Left hindlimb (tissue), 1 donor: Measurements from ENCODE around the gene CAPN12.
"Not testable (repeated sequence)": the region's sequence is repeated elsewhere in the genome, so short reads cannot be mapped to it uniquely, and the experiment has no call there.

Experiments
- DNase-seq: peaks from one replicate; pipeline ENCODE4 v3.0.0-alpha.2; 2018

The CAPN12 gene

GRCh38 chr19:38770228-38770948 is 26.1 kb upstream of the CAPN12 start:
- DNase-seq = not testable (repeated sequence)

- peak; percentile 89 for DNase-seq
These were observed 25.4 kb upstream of the CAPN12 start for GRCh38 chr19:38769635-38770211.

DNA sequence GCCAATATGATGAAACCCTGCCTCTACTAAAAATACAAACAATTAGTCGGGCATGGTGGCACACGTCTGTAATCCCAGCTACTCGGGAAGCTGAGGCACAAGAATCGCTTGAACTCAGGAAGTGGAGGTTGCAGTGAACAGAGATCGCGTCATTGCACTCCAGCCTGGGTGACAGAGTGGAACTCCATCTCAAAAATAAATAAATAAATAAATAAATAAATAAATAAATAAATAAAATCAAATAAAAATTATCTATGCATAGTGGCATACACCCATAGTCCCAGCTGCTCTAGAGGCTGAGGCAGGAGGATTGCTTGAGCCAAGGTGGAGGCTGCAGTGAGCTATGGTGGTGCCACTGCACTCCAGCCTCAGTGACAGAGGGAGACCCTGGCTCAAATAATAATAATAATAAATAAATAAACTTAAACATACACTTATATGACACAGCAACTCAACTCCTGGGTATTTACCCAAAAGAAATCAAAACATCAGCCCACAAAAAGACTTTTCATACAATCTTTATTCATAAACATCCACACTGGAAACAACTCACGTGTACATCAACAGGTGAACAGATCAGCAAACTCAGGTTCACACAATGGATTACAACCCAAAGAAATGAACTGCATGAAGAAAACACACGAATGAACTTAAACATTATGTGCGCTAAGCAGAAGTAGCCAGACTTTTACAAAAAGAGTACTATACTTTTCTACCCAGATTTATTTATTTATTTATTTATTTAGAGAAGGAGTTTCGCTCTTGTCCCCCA is 22.2 kb upstream of the CAPN12 start:
- no peak for DNase-seq

DNA sequence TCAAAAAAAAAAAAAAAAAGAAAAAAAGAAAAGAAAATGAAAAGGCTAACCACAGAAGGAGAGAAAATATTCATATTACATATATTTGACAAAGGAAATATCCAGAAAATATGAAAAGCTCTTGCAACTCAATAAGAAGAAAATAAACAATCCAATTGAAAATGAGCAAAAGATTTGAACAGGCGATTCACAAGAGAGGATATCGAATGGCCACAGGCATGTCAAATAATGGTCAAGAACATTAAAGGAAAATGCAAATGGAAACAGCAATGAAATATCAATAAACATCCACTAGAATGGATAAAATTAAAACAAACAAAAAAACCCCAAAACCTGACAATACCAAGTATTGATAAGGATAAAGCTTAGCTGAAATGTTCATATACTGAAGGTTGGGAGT is 20.9 kb upstream of the CAPN12 start:
- DNase-seq = no peak

DNA sequence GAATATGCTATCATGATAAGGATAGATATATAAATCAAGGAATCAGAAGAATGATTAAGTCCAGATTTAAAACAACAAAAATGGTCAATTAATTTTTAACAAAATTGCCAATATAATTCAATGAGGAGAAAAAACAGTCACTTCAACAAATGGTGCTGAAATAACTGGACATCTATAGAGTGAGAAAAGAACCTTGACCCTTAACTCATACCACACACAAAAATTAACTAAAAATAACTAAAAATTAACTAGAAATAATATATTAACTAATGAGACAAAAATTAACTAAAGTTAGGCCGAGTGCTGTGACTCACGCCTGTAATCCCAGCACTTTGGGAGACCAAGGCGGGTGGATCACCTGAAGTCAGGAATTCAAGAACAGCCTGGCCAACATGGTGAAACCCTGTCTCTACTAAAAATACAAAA is 19.5 kb upstream of the CAPN12 start:
- no peak for DNase-seq

- DNase-seq = not testable (repeated sequence)
These were observed 17.7 kb upstream of the CAPN12 start for GRCh38 chr19:38761884-38762389.

DNA sequence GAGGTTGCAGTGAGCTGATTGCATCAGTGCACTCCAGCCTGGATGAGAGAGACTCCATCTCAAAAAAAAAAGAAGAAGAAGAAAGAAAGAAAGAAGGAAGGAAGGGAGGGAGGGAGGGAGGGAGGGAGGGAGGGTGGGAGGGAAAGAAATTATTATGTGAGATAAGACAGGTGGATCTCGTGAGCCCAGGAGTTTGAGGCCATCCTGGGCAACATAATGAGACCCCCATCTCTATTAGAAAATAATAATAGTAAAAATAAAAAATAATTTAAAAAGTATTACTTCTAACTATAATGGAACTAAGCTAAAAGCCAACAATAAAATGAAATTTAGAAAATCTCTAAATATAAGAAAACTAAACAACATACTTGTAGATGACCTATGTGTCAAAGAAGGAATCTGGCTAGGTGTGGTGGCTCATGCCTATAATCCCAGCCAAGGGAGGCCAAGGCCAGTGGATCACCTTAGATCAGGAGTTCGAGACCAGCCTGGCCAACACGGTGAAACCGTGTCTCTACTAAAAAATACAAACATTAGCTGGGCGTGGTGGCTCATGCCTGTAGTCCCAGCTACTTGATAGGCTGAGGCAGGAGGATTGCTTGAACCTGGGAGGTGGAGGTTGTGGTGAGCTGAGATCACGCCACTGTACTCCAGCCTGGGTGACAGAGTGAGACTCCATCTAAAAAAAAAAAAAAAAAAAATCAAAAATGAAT is 16.7 kb upstream of the CAPN12 start:
- DNase-seq = not testable (repeated sequence)

DNA sequence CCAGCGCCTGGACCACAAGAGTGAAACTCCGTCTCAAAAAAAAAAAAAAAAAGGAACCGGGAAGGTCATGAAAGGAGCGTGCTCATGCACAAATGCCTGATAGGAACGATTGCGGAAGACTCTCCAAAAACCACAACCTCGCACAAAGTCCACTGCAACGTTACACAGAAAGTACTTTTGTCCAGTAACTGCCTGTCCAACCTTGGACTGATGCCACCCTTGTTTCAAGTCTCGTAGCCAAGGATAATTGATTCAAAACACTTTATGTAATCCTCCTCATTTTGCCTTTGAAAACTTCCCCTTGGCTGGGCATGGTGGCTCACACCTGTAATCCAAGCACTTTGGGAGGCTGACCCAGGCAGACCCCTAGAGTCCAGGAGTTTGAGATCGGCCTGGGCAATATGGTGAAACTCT is 15.3 kb upstream of the CAPN12 start:
- no peak for DNase-seq

- DNase-seq = not testable (repeated sequence)
These were observed 9.9 kb upstream of the CAPN12 start for GRCh38 chr19:38754196-38754595.

DNA sequence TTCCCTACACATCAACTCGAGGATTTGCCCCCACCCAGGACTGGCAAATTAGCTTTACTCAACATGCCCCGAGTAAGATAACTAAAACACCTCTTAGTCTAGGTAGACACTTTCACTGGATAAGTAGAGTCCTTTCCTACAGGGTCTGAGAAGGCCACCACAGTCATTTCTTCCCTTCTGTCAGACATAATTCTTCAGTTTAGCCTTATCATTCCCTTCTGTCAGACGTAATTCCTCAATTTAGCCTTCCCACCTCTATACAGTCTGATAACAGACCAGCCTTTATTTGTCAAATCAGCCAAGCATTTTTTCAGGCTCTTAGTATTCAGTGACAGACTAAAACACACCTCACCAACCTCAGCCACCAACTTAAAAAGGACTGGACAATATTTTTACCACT is 9.5 kb upstream of the CAPN12 start:
- DNase-seq = not testable (repeated sequence)

DNA sequence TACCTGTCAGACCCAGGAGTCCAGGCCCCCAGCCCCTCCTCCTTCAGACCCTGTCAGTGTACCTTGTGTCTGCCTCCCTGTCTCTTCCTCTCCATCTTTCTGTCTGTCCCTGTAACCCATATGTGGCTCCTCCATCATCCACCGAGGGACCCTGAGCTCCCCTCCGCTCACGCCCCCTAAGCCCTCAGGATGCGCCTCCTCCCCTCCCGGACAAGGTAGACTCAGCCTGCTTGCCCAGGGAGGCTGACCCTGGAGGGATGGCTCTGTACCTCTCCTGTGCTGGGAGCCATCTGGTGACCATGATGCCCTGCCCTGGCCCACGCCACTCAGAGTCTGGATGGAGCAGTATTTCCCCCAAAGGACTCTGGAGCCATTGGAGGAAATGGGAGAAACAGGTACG is 1.0 kb upstream of the CAPN12 start:
- DNase-seq = no peak

DNA sequence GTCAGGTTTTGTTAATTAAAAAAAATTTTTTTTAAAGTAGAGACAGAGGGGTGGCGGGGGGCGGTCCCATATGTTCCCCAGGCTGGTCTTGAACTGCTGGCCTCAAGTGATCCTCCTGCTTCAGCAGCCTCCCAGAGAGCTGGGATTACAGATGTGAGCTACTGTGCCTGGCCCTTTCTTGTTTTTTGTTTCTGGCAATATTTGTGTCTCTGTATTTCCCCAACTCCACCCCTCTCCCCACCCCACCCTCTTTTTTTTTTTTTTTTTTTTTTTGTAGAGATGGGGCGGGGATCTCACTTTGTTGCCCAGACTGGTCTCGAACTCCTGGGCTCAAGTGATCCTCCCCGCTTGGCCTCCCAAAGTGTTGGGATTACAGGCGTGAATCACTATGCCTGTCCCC is 600 bp upstream of the CAPN12 start:
- DNase-seq = no peak

- no peak for DNase-seq
These were observed 628 bp downstream of the CAPN12 start for GRCh38 chr19:38743394-38744297.

- no peak for DNase-seq
These were observed 1.4 kb downstream of the CAPN12 start for GRCh38 chr19:38742906-38743305.

DNA sequence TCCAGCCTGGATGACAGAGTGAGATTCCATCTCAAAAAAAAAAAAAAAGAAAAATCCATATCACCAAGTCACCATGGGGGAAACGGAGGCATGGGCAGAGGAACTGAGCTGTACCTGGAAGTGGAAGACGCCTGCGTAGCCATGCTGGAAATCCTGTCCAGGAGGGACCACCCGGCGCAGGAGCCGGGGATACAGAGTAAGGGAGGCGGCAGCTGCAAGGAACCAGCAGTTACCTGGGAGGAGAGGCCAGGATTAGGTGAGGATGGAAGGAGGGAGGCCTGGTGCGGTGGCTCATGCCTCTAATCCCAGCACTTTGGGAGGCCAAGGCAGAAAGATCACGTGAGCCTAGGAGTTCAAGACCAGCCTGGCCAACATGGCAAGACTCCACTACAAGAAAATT is 2.0 kb downstream of the CAPN12 start:
- no peak for DNase-seq

DNA sequence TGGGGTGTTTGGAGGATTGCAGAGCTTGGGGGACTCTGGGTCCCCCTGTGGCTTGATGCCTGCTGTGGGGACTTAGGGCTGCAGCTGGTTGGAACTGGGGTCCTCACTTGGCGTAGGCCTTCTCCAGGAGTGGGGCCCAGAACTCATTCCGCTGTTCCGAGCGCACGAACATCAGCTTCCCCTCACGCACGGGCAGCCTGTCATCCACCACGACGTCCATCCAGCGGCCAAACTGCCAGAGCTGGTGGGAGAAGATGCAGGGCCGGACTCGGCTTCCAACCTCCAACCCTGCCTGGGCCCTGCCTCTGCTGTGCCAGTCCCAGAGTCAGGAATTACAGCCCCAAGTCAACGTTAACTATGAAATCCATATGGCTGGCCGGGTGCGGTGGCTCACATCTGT is 2.6 kb downstream of the CAPN12 start:
- no peak for DNase-seq

- DNase-seq = no peak
These were observed 3.3 kb downstream of the CAPN12 start for GRCh38 chr19:38740932-38741331.

- DNase-seq = no peak
These were observed 4.0 kb downstream of the CAPN12 start for GRCh38 chr19:38740257-38740592.

DNA sequence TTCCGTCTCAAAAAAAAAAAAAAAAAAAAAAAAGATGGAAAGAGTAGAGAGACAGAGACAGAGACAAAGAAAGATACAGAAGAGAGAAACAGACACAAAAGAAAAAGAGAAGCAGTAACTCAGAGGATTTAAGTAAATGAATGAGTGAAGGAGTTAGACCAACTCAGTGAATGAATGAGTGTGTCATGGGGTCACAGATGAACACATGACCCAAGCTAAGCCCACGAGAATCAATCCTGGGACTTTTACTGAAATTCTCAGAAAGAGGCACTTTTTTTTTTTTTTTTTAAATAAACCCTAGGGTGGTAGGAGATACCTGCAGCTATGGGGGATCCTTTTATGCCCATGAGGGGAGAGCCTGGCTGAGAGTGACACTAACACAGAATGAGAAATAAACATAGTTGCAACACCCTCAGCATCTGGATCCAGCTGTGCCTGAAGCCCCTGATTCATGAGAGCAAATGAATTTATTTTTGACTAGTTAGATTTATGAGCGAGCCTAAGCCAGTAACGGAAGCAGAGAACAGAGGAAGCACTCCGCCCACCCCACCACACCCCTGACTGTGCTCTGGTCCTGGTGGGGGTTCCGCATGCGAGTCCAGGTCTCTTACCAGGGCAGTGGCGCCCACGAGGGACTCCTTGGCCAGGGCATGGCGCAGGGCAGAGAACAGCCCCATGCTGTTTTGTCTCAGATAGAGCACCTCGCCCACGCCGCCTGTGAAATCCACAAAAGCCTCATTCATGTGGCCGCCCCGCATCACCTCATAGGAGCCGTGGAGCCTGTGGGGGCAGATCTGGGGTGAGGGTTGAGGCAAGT is 4.6 kb downstream of the CAPN12 start:
- DNase-seq = no peak

DNA sequence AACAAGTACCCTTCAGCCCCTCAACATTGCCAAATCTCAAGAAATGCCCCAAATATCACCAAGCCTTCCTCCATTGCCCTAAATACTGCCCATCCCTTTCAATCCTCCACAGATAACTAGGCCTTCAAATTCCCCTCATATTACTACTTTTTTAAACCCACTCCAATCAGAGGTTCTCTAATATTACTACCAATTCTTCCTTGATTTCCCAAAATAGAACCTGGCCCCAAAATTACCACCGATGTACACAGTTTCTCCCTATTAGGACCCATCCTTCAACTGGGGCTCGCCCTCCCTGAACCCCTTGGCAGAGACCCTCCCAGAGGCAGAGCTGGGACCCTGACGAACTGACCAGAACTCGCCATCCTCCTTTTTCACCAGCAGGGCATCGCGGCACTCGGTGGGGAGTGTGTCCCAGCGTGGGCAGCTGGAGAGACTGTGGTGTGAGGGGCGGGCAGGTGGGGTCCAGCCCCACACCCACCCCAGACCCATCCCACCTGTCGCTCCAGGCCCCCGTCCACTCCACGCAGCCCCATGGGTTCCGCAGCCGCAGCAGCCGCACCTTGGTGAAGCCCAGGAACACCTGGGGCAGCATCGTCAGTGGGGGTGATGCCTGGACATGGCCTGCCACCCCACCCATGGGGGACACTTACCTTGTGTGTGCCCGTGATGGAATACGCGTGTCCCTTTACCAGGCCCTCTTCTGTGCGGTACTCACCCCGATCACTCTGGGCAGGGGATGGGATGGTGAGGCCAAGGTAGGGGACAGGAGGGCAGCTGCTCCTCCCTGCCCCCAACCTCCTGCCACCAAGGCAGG is 6.1 kb downstream of the CAPN12 start:
- no peak for DNase-seq
